Activated CD4-positive, alpha-beta memory T cell treated with anti-CD3 and anti-CD28 coated beads, Interleukin-2, amount 10 ng/mL, durations not matched to agents 7 days and 5 days (primary cell): ENCODE results near the gene XPO5. TPM values are rescaled to one million over a fixed set of nuclear protein-coding genes. Genes with fewer than 3 reads are reported as not detected.
"Not testable (repeated sequence)": the region's sequence is repeated elsewhere in the genome, so short reads cannot be mapped to it uniquely, and the experiment has no call there.

Experiments used
- CTCF ChIA-PET: fragments of 350-600 bp; sonication (Branson Sonifier 250); formaldehyde crosslinking; loops from one replicate; lab custom pipeline; 2021; ENCODE audit warnings: antibody characterized with exemption, inconsistent platforms; lab: Charles Lee
- POLR2A ChIA-PET: fragments of 350-600 bp; sonication (Branson Sonifier 250); formaldehyde crosslinking; loops from one replicate; lab custom pipeline; 2021; ENCODE audit warnings: antibody characterized with exemption; lab: Charles Lee
- DNase-seq: peaks from one replicate; pipeline ENCODE4 v3.0.0-alpha.2; 2020
- H3K27ac Mint-ChIP-seq: one replicate; pipeline ENCODE4 v1.8.0; 2021; ENCODE audit warnings: mild to moderate bottlenecking, mixed read lengths
- H3K27me3 Mint-ChIP-seq: one replicate; pipeline ENCODE4 v1.8.0; 2021; ENCODE audit warnings: mixed read lengths
- H3K36me3 Mint-ChIP-seq: one replicate; pipeline ENCODE4 v1.8.0; 2021; ENCODE audit warnings: low read depth, mixed read lengths
- H3K4me1 Mint-ChIP-seq: one replicate; pipeline ENCODE4 v1.8.0; 2021; ENCODE audit warnings: mixed read lengths
- H3K4me3 Mint-ChIP-seq: one replicate; pipeline ENCODE4 v1.8.0; 2021; ENCODE audit warnings: mild to moderate bottlenecking, mixed read lengths
- H3K9me3 Mint-ChIP-seq: one replicate; pipeline ENCODE4 v1.8.0; 2021; ENCODE audit warnings: mixed read lengths
- total RNA-seq, 2 experiments: library from RNA; stranded (reverse); gene quantifications; one replicate each; pipeline ENCODE4 v1.2.3, GENCODE V29; 2021

Gene XPO5
- total RNA-seq, 2 experiments from 2014 or later = 62.5 to 78.5 TPM

GRCh38 chr6:43610431-43610830 is 34.6 kb upstream of the XPO5 start:
- H3K36me3 Mint-ChIP-seq = peaks cover 68% of the 10 kb centered on the region
- no peak overlapping the region for H3K27ac Mint-ChIP-seq
- ChIA-PET CTCF (interaction anchor here (0.7 to 1.1 kb wide), 5 partner anchors 14 to 468 kb away, joined by 3 to 5 read pairs (median 3); partner anchors contain the start of gene GTPBP2), POLR2A (interaction anchor here (1.0 to 4.0 kb wide), 4 partner anchors 9 to 35 kb away, joined by 4 to 16 read pairs (median 6); partner anchors contain the start of gene GTPBP2)
- DNase-seq = no peak
- no peak overlapping the region for H3K4me3 Mint-ChIP-seq
- no peaks in the 10 kb centered on the region for H3K9me3 Mint-ChIP-seq
- H3K27me3 Mint-ChIP-seq = no peaks in the 10 kb centered on the region
- peaks cover 6% of the 10 kb centered on the region for H3K4me1 Mint-ChIP-seq

DNA sequence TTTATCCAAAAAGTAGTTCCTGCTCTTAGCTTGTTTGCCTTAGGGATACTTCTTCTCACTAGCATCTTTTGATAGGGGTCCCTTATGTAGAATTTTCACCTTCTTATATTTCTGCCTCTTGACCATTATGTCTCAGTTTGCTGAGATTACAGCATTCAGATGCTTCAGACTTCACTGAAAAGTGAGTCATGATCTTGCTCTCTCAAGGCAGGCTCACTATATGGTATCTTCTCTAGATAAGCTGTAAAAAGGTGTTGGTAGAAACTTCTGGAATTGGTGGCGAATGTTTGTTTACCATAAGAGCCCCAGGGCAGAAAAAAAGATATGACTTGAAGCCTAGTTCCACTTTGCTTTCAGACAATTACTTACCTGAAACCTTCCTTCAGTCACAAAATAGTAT is 33.6 kb upstream of the XPO5 start:
- CTCF ChIA-PET = interaction anchor here (0.8 to 3.7 kb wide), 12 partner anchors 9 to 470 kb away, joined by 3 to 15 read pairs (median 7); partner anchors contain the start of gene GTPBP2
- peaks cover 65% of the 10 kb centered on the region for H3K36me3 Mint-ChIP-seq

DNA sequence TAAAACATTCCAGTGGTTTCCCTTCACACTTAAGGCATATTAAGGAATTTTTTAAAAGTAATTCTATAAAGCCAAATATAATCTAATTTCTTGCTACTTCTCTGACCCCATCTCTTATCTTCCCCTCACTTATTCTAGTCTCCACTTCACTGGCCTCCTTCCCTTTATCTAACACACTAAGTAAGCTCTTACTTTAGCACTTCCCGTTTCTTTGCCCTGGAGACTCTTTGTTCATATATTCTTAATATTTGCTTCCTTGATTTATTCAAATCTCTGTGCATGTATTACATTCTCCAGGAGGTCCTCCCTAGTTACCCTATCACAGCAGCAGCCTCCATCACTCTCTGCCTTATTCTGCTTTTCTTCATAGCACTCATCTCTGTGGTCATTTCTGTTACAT is 33.0 kb upstream of the XPO5 start:
- H3K4me1 Mint-ChIP-seq = peaks cover 6% of the 10 kb centered on the region
- peaks cover 66% of the 10 kb centered on the region for H3K36me3 Mint-ChIP-seq
- no peak for DNase-seq
- POLR2A ChIA-PET = interaction anchor here (0.8 to 4.0 kb wide), 3 partner anchors 9 to 28 kb away, joined by 3 to 16 read pairs (median 4); partner anchors contain the start of gene GTPBP2
- H3K4me3 Mint-ChIP-seq = no peak overlapping the region
- H3K9me3 Mint-ChIP-seq = no peaks in the 10 kb centered on the region
- H3K27ac Mint-ChIP-seq = no peak overlapping the region
- CTCF ChIA-PET = interaction anchor here (0.8 to 3.7 kb wide), 19 partner anchors 9 to 471 kb away, joined by 3 to 15 read pairs (median 6); partner anchors contain the start of gene GTPBP2
- H3K27me3 Mint-ChIP-seq = no peaks in the 10 kb centered on the region

More for the DNA sequence above, 33.6 kb upstream of the XPO5 start:
- H3K4me1 Mint-ChIP-seq = peaks cover 6% of the 10 kb centered on the region
- no peaks in the 10 kb centered on the region for H3K9me3 Mint-ChIP-seq
- no peak for DNase-seq
- no peaks in the 10 kb centered on the region for H3K27me3 Mint-ChIP-seq
- no peak overlapping the region for H3K4me3 Mint-ChIP-seq
- H3K27ac Mint-ChIP-seq = no peak overlapping the region
- POLR2A ChIA-PET = interaction anchor here (0.8 to 4.0 kb wide), 2 partner anchors 9 to 19 kb away, joined by 3 to 16 read pairs; partner anchors contain the start of gene GTPBP2

DNA sequence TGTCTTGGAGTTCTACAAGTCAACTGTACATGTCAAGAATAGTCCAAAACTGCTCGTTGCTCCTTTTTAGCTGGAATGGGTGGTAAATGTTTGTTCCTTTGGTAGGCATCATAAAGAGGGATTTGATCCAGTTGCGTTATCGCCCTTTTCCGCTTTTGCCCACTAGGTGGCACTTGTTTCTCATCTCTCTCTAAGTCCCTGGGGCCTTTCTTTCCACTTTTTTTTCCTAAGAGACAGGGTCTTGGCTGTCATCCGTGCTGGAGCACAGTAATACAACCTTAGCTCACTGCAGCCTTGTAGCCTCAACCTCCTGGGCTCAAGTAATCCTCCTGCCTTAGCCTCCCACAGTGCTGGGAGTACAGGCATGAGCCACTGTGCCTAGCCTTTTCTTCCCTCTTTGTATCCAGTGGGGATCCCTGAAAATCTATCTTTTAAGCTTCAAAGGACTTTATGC is 32.5 kb upstream of the XPO5 start:
- POLR2A ChIA-PET = interaction anchor here (0.8 to 4.0 kb wide), 3 partner anchors 10 to 28 kb away, joined by 3 to 16 read pairs (median 4); partner anchors contain the start of gene GTPBP2
- H3K27ac Mint-ChIP-seq = peak overlapping the region; percentile 16

GRCh38 chr6:43606019-43606418 is 30.2 kb upstream of the XPO5 start:
- DNase-seq = no peak
- no peak overlapping the region for H3K27ac Mint-ChIP-seq
- no peaks in the 10 kb centered on the region for H3K9me3 Mint-ChIP-seq
- ChIA-PET POLR2A (interaction anchor here (2.1 kb wide), 1 partner anchor 24 kb away, joined by 6 read pairs; the partner anchor contains the start of gene GTPBP2), CTCF (interaction anchor here (1.6 to 3.7 kb wide), 2 partner anchors 9 to 23 kb away, joined by 5 to 15 read pairs; partner anchors contain the start of gene GTPBP2)
- H3K4me1 Mint-ChIP-seq = peaks cover 6% of the 10 kb centered on the region
- H3K36me3 Mint-ChIP-seq = peaks cover 68% of the 10 kb centered on the region
- H3K27me3 Mint-ChIP-seq = no peaks in the 10 kb centered on the region
- H3K4me3 Mint-ChIP-seq = no peak overlapping the region

More for the DNA sequence above, 32.5 kb upstream of the XPO5 start:
- peak; percentile 65 for DNase-seq
- Mint-ChIP-seq H3K4me3 (no peak overlapping the region), H3K4me1 (peaks cover 6% of the 10 kb centered on the region), H3K9me3 (no peaks in the 10 kb centered on the region), H3K27me3 (no peaks in the 10 kb centered on the region), H3K36me3 (peaks cover 66% of the 10 kb centered on the region)
- CTCF ChIA-PET = interaction anchor here (0.8 to 3.7 kb wide), 19 partner anchors 8 to 471 kb away, joined by 3 to 15 read pairs (median 6); partner anchors contain the start of gene GTPBP2

DNA sequence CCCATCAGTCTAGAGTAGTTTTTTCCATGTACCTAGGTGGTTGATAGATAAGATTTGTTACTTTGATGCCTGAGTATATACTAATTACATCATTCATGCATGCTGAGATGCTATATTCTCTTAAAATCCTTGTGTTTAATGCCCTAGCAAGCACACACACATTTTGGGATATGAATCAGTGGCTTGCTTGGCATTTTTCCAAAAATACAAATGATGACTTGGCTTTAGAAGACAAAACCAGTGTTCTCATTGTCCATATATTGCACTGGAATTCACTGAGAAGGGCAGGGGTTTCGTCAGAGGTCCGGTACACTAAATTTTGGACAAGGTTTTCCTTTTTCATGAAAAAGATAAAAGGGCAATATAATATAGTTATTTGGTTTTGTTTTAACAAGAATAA is 28.3 kb upstream of the XPO5 start:
- no peak for DNase-seq
- Mint-ChIP-seq H3K27me3 (no peaks in the 10 kb centered on the region), H3K4me1 (peaks cover 6% of the 10 kb centered on the region), H3K4me3 (no peak overlapping the region), H3K36me3 (peaks cover 70% of the 10 kb centered on the region), H3K9me3 (no peaks in the 10 kb centered on the region), H3K27ac (no peak overlapping the region)
- CTCF ChIA-PET = no interaction called here
- POLR2A ChIA-PET = interaction anchor here (0.6 to 2.1 kb wide), 2 partner anchors 13 to 25 kb away, joined by 3 to 6 read pairs; partner anchors contain the start of gene GTPBP2

DNA sequence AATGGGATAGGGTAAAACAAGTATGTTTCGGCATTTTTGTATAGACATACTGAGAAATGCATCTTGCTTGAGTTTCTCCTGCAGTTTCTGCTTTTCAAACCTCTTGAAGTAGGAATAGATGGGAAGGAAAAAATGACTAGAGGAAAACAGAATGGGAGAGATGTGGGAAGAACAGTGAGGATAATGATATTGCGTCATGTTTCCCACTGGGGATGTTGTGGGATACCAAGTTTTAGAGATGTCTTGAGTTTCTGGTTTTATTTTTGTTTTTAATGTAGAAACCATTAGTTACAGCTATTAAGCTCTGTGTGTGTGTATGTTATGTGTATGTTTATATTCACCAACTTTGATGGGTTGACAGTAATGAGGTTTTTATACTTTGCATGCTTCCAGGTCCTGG is 24.8 kb upstream of the XPO5 start:
- no peak overlapping the region for H3K4me3 Mint-ChIP-seq
- no peak overlapping the region for H3K27ac Mint-ChIP-seq
- CTCF ChIA-PET = interaction anchor here (0.6 to 0.8 kb wide), 2 partner anchors 8 to 47 kb away, joined by 3 read pairs; no protein-coding TSS in a partner anchor
- POLR2A ChIA-PET = no interaction called here
- H3K4me1 Mint-ChIP-seq = no peaks in the 10 kb centered on the region
- H3K9me3 Mint-ChIP-seq = no peaks in the 10 kb centered on the region
- peaks cover 68% of the 10 kb centered on the region for H3K36me3 Mint-ChIP-seq
- H3K27me3 Mint-ChIP-seq = no peaks in the 10 kb centered on the region
- no peak for DNase-seq

DNA sequence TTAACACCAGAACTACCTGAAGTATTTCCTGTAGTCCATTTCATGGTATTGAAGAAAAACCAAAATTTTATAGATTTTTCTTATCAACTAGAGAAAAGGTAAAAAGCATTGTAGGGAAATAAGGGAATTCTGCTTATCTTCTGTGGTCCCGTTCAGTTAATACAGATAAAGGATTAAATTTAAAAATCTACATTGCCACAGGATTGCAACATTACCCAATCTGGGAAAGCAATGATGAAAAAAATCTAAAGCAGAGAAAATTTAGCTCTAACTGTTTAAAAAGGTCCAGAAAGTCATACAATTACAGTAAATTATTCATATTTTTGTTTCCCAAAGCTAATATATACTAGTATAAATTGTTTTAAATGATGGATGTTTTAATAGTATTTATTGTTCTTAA is 18.1 kb upstream of the XPO5 start:
- peaks cover 49% of the 10 kb centered on the region for H3K36me3 Mint-ChIP-seq
- H3K4me1 Mint-ChIP-seq = peaks cover 3% of the 10 kb centered on the region
- DNase-seq = no peak
- H3K27ac Mint-ChIP-seq = no peak overlapping the region
- H3K9me3 Mint-ChIP-seq = no peaks in the 10 kb centered on the region
- CTCF ChIA-PET = interaction anchor here (1.0 to 1.2 kb wide), 2 partner anchors 10 to 14 kb away, joined by 3 to 6 read pairs; no protein-coding TSS in a partner anchor
- POLR2A ChIA-PET = interaction anchor here (1.0 to 1.8 kb wide), 2 partner anchors 10 to 41 kb away, joined by 3 to 8 read pairs; partner anchors contain the start of gene MAD2L1BP
- no peaks in the 10 kb centered on the region for H3K27me3 Mint-ChIP-seq
- H3K4me3 Mint-ChIP-seq = no peak overlapping the region

GRCh38 chr6:43589564-43589963 is 13.7 kb upstream of the XPO5 start:
- Mint-ChIP-seq H3K4me1 (peaks cover 25% of the 10 kb centered on the region), H3K36me3 (peaks cover 59% of the 10 kb centered on the region)
- not testable (repeated sequence) for DNase-seq, H3K9me3 Mint-ChIP-seq, H3K4me3 Mint-ChIP-seq, H3K27me3 Mint-ChIP-seq, H3K27ac Mint-ChIP-seq
- POLR2A ChIA-PET = interaction anchor here (1.2 kb wide), 1 partner anchor 40 kb away, joined by 3 read pairs; the partner anchor contains the start of gene GTPBP2
- CTCF ChIA-PET = interaction anchor here (0.7 to 1.5 kb wide), 2 partner anchors 19 to 658 kb away, joined by 3 to 4 read pairs; no protein-coding TSS in a partner anchor

DNA sequence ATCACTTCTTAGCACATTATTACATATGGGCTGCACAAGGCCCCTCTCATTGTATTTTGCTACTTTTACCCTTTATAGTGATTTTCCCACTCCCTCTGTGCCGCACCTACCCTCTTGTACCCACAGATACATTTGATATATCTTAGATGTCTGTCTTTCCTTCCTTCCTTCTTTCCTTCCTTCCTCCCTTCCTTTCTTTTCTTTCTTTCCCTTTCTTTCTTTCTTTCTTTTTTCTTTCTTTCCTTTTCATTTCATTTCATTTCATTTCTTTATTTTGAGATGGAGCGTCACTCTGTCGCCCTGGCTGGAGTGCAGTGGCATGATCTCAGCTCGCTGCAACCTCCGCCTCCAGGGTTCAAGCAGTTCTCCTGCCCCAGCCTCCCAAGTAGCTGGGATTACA is 12.4 kb upstream of the XPO5 start:
- H3K36me3 Mint-ChIP-seq = peaks cover 70% of the 10 kb centered on the region
- ChIA-PET CTCF (no interaction called here), POLR2A (interaction anchor here (1.2 to 1.8 kb wide), 3 partner anchors 11 to 17 kb away, joined by 3 to 4 read pairs (median 4); no protein-coding TSS in a partner anchor)
- H3K4me3 Mint-ChIP-seq = no peak overlapping the region
- peaks cover 38% of the 10 kb centered on the region for H3K4me1 Mint-ChIP-seq
- H3K27me3 Mint-ChIP-seq = no peaks in the 10 kb centered on the region
- no peak for DNase-seq
- H3K9me3 Mint-ChIP-seq = no peaks in the 10 kb centered on the region
- H3K27ac Mint-ChIP-seq = peak overlapping the region; percentile 21

- Mint-ChIP-seq H3K4me3 (peak overlapping the region; percentile 25), H3K4me1 (peaks cover 50% of the 10 kb centered on the region), H3K9me3 (no peaks in the 10 kb centered on the region), H3K27ac (peak overlapping the region; percentile 94), H3K36me3 (peaks cover 69% of the 10 kb centered on the region), H3K27me3 (no peaks in the 10 kb centered on the region)
- CTCF ChIA-PET = interaction anchor here (1.0 to 1.4 kb wide), 3 partner anchors 9 to 24 kb away, joined by 4 to 9 read pairs (median 6); partner anchors contain the start of genes POLH and XPO5
- peak; percentile 80 for DNase-seq
- POLR2A ChIA-PET = interaction anchor here (1.0 to 2.6 kb wide), 13 partner anchors 8 to 201 kb away, joined by 3 to 26 read pairs (median 5); partner anchors contain the start of genes GTPBP2, POLH, POLR1C and XPO5
Observed at GRCh38 chr6:43584892-43585570, 9.2 kb upstream of the XPO5 start.

DNA sequence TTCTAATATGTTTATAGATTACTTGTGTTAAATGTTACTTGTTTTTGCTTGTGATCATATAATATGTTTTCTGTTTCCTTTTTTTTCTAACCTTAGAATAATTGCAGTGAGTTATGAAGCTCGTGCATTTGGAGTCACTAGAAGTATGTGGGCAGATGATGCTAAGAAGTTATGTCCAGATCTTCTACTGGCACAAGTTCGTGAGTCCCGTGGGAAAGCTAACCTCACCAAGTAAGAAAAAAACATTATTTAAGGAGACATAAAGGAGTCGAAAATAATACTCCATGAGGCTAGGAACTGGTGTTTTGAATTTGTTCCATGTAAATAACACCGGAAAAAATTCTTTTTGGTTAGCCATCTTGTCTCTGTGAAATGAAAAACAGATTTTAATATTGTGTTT is 7.1 kb upstream of the XPO5 start:
- POLR2A ChIA-PET = interaction anchor here (1.5 kb wide), 1 partner anchor 65 kb away, joined by 4 read pairs; the partner anchor contains the start of gene POLR1C
- DNase-seq = no peak
- H3K27ac Mint-ChIP-seq = peak overlapping the region; percentile 94

More for the DNA sequence above, 7.1 kb upstream of the XPO5 start:
- Mint-ChIP-seq H3K9me3 (no peaks in the 10 kb centered on the region), H3K36me3 (peaks cover 71% of the 10 kb centered on the region), H3K4me1 (peaks cover 68% of the 10 kb centered on the region), H3K27me3 (no peaks in the 10 kb centered on the region), H3K4me3 (no peak overlapping the region)
- CTCF ChIA-PET = interaction anchor here (0.9 to 1.4 kb wide), 3 partner anchors 11 to 46 kb away, joined by 3 to 5 read pairs (median 3); partner anchors contain the start of gene GTPBP2
